Measurements from ENCODE around the gene PDK3.
A peak's percentile ranks its signal among the peaks of the same experiment; 100 is the strongest.

PDK3 gene

GRCh38 chrX:24463077-24463476, 2.0 kb upstream of the PDK3 start:
- no peak for DNase-seq (ENCODE audit: low read depth)
- H3K4me3 ChIP-seq (ENCODE audit: low read length) = no peak overlapping the region
- no peak for TF ChIP-seq CTCF (conservative IDR thresholded peaks at IDR 0.05; ENCODE audit: low read length)

GRCh38 chrX:24464498-24464835, 619 bp upstream of the PDK3 start:
- H3K4me3 ChIP-seq (ENCODE audit: low read length) = peak overlapping the region; percentile 64
- TF ChIP-seq CTCF (conservative IDR thresholded peaks at IDR 0.05; ENCODE audit: low read length) = no peak
- DNase-seq (ENCODE audit: low read depth) = no peak

- TF ChIP-seq CTCF (conservative IDR thresholded peaks at IDR 0.05; ENCODE audit: low read length) = no peak
- DNase-seq (ENCODE audit: low read depth) = no peak
- peak overlapping the region; percentile 57 for H3K4me3 ChIP-seq (ENCODE audit: low read length)
Observed at GRCh38 chrX:24465532-24465865, 413 bp downstream of the PDK3 start.

GRCh38 chrX:24466025-24466424, 939 bp downstream of the PDK3 start:
- no peak for DNase-seq (ENCODE audit: low read depth)
- H3K4me3 ChIP-seq (ENCODE audit: low read length) = no peak overlapping the region; the same call in 1 of the 2 replicates
- TF ChIP-seq CTCF (conservative IDR thresholded peaks at IDR 0.05; ENCODE audit: low read length) = no peak

GRCh38 chrX:24468245-24468644, 3.2 kb downstream of the PDK3 start:
- no peak for TF ChIP-seq CTCF (conservative IDR thresholded peaks at IDR 0.05; ENCODE audit: low read length)
- no peak for DNase-seq (ENCODE audit: low read depth)
- H3K4me3 ChIP-seq (ENCODE audit: low read length) = no peak overlapping the region

- H3K4me3 ChIP-seq (ENCODE audit: low read length) = no peak overlapping the region
- no peak for DNase-seq (ENCODE audit: low read depth)
- no peak for TF ChIP-seq CTCF (conservative IDR thresholded peaks at IDR 0.05; ENCODE audit: low read length)
Observed at GRCh38 chrX:24471808-24472207, 6.7 kb downstream of the PDK3 start.

- H3K4me3 ChIP-seq (ENCODE audit: low read length) = no peak overlapping the region
- no peak for DNase-seq (ENCODE audit: low read depth)
- no peak for TF ChIP-seq CTCF (conservative IDR thresholded peaks at IDR 0.05; ENCODE audit: low read length)
Observed at GRCh38 chrX:24475480-24475879, 10.4 kb downstream of the PDK3 start.

Data from AG10803 (cell line).